ENCODE results near the gene INPP5D. TPM values are rescaled to one million over a fixed set of nuclear protein-coding genes. Genes with fewer than 3 reads are reported as not detected.
A peak's percentile ranks its signal among the peaks of the same experiment; 100 is the strongest.

Gene INPP5D
- total RNA-seq, 1 donor from 2014 or later: 43.4 TPM

- no peak for DNase-seq (ENCODE audit: low spot score)
These were observed 174.9 kb downstream of the INPP5D start for GRCh38 chr2:233234996-233235395.

GRCh38 chr2:233235977-233236376, 175.8 kb downstream of the INPP5D start:
- no peak for DNase-seq (ENCODE audit: low spot score)

- no peak for DNase-seq (ENCODE audit: low spot score)
These were observed 176.9 kb downstream of the INPP5D start for GRCh38 chr2:233236820-233237589.

GRCh38 chr2:233240897-233241296, 180.8 kb downstream of the INPP5D start:
- DNase-seq (ENCODE audit: low spot score): no peak

GRCh38 chr2:233241803-233242202, 181.7 kb downstream of the INPP5D start:
- no peak for DNase-seq (ENCODE audit: low spot score)

GRCh38 chr2:233242231-233242927, 182.2 kb downstream of the INPP5D start:
- no peak for DNase-seq (ENCODE audit: low spot score)

GRCh38 chr2:233243348-233243747, 183.2 kb downstream of the INPP5D start:
- DNase-seq (ENCODE audit: low spot score): no peak

- no peak for DNase-seq (ENCODE audit: low spot score)
These were observed 184.7 kb downstream of the INPP5D start for GRCh38 chr2:233244818-233245217.

- no peak for DNase-seq (ENCODE audit: low spot score)
These were observed 185.3 kb downstream of the INPP5D start for GRCh38 chr2:233245406-233245805.

- DNase-seq (ENCODE audit: low spot score): no peak
These were observed 187.0 kb downstream of the INPP5D start for GRCh38 chr2:233247116-233247515.

GRCh38 chr2:233247744-233248143, 187.6 kb downstream of the INPP5D start:
- peak; percentile 62 for DNase-seq (ENCODE audit: low spot score)

GRCh38 chr2:233248999-233249398, 188.9 kb downstream of the INPP5D start:
- DNase-seq (ENCODE audit: low spot score): no peak

GRCh38 chr2:233250568-233250967, 190.4 kb downstream of the INPP5D start:
- DNase-seq (ENCODE audit: low spot score): no peak

GRCh38 chr2:233250985-233251305, 190.8 kb downstream of the INPP5D start:
- no peak for DNase-seq (ENCODE audit: low spot score)

GRCh38 chr2:233251306-233252116, 191.4 kb downstream of the INPP5D start, which contains the start of gene ATG16L1:
TSS of gene ATG16L1 (plus strand) at chr2:233251673. CDS start at chr2:233251828, 155 bp downstream.
- DNase-seq (ENCODE audit: low spot score): peak; percentile 96

GRCh38 chr2:233252227-233252626, 192.1 kb downstream of the INPP5D start:
- no peak for DNase-seq (ENCODE audit: low spot score)

GRCh38 chr2:233255151-233255550, 195.0 kb downstream of the INPP5D start:
- no peak for DNase-seq (ENCODE audit: low spot score)

GRCh38 chr2:233256048-233256447, 195.9 kb downstream of the INPP5D start:
- no peak for DNase-seq (ENCODE audit: low spot score)

Data from ureter (tissue), 1 donor.